PFSK-1 (cell line): ENCODE data around the gene TRABD2A.

Experiments used
- FOXP2 ChIP-seq: optimal IDR thresholded peaks from 2 replicates; pipeline ENCODE3; 2011; ENCODE audit warnings: borderline replicate concordance, control low read depth, inconsistent platforms; ENCODE audit not compliant: insufficient read depth; ENCODE audit errors: extremely low read length, extremely low read depth
- POLR2AphosphoS5 ChIP-seq: IDR thresholded peaks from 2 replicates; pipeline ENCODE4 v1.6.1; 2012; ENCODE audit warnings: low read depth, mild to moderate bottlenecking, control low read depth, low read length, moderate library complexity
- SIN3A ChIP-seq: IDR thresholded peaks from 2 replicates; pipeline ENCODE4 v1.6.1; 2012; ENCODE audit warnings: mild to moderate bottlenecking, low read length, moderate library complexity, borderline replicate concordance; ENCODE audit not compliant: insufficient read depth
- TAF1 ChIP-seq: IDR thresholded peaks from 2 replicates; pipeline ENCODE4 v1.6.1; 2012; ENCODE audit warnings: low read length, control low read depth, borderline replicate concordance; ENCODE audit not compliant: insufficient read depth
- TF ChIP-seq, protein P1 (sequence below), 2 experiments: IDR thresholded peaks; 2 replicates each; pipeline versions ENCODE4 v1.6.1 to v1.8.0; 2011 to 2012; ENCODE audit warnings: low read depth in 2 of 2, low read length in 2 of 2, control low read depth in 1 of 2, inconsistent platforms in 1 of 2, mild to moderate bottlenecking in 1 of 2, moderate library complexity in 1 of 2; ENCODE audit not compliant: insufficient read depth in 1 of 2

Gene TRABD2A

GRCh38 chr2:84782717-84783442 is 98.0 kb downstream of the TRABD2A start:
- TF ChIP-seq POLR2AphosphoS5 (no peak), SIN3A (no peak), FOXP2 (no peak), TAF1 (no peak)
- TF ChIP-seq, protein P1, sequence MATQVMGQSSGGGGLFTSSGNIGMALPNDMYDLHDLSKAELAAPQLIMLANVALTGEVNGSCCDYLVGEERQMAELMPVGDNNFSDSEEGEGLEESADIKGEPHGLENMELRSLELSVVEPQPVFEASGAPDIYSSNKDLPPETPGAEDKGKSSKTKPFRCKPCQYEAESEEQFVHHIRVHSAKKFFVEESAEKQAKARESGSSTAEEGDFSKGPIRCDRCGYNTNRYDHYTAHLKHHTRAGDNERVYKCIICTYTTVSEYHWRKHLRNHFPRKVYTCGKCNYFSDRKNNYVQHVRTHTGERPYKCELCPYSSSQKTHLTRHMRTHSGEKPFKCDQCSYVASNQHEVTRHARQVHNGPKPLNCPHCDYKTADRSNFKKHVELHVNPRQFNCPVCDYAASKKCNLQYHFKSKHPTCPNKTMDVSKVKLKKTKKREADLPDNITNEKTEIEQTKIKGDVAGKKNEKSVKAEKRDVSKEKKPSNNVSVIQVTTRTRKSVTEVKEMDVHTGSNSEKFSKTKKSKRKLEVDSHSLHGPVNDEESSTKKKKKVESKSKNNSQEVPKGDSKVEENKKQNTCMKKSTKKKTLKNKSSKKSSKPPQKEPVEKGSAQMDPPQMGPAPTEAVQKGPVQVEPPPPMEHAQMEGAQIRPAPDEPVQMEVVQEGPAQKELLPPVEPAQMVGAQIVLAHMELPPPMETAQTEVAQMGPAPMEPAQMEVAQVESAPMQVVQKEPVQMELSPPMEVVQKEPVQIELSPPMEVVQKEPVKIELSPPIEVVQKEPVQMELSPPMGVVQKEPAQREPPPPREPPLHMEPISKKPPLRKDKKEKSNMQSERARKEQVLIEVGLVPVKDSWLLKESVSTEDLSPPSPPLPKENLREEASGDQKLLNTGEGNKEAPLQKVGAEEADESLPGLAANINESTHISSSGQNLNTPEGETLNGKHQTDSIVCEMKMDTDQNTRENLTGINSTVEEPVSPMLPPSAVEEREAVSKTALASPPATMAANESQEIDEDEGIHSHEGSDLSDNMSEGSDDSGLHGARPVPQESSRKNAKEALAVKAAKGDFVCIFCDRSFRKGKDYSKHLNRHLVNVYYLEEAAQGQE (IDR thresholded peaks at IDR 0.05; ENCODE audit: insufficient read depth in 1 of 2, low read depth in 2 of 2, low read length in 2 of 2), result no peak

GRCh38 chr2:84781942-84782716 is 98.8 kb downstream of the TRABD2A start:
- TF ChIP-seq FOXP2, result no peak
- no peak for TF ChIP-seq TAF1
- TF ChIP-seq, protein P1 (IDR thresholded peaks at IDR 0.05; ENCODE audit: insufficient read depth in 1 of 2, low read depth in 2 of 2, low read length in 2 of 2), result no peak
- no peak for TF ChIP-seq SIN3A
- TF ChIP-seq POLR2AphosphoS5, result no peak

- TF ChIP-seq POLR2AphosphoS5, result no peak
- TF ChIP-seq TAF1, result no peak
- no peak for TF ChIP-seq SIN3A
- TF ChIP-seq, protein P1 (IDR thresholded peaks at IDR 0.05; ENCODE audit: insufficient read depth in 1 of 2, low read depth in 2 of 2, low read length in 2 of 2), result no peak
- TF ChIP-seq FOXP2, result no peak
Measured at GRCh38 chr2:84779781-84780180, 101.1 kb downstream of the TRABD2A start.

- TF ChIP-seq POLR2AphosphoS5, result no peak
- no peak for TF ChIP-seq TAF1
- TF ChIP-seq, protein P1 (IDR thresholded peaks at IDR 0.05; ENCODE audit: insufficient read depth in 1 of 2, low read depth in 2 of 2, low read length in 2 of 2), result no peak
- TF ChIP-seq SIN3A, result no peak
- no peak for TF ChIP-seq FOXP2
Measured at GRCh38 chr2:84778911-84779690, 101.8 kb downstream of the TRABD2A start.
